GM12892 (cell line): ENCODE measurements around the gene CDK8.

Source experiments
- POLR2A ChIP-seq: IDR thresholded peaks from 2 replicates; pipeline ENCODE4 v1.6.1; 2011; ENCODE audit warnings: low read depth, low read length, control low read depth
- TAF1 ChIP-seq: IDR thresholded peaks from 2 replicates; pipeline ENCODE4 v1.6.1; 2011; ENCODE audit warnings: low read depth, mild to moderate bottlenecking, control low read depth, low read length, borderline replicate concordance

- TF ChIP-seq POLR2A (no peak), TAF1 (no peak)
Measured at GRCh38 chr13:26259634-26260033, 5.7 kb downstream of the CDK8 start.
